ENCODE data around the gene TGFB3. TPM values are rescaled to one million over a fixed set of nuclear protein-coding genes. Genes with fewer than 3 reads are reported as not detected.

Gene TGFB3
- polyA plus RNA-seq, 1 donor from 2014 or later, result 1.3 TPM

DNA sequence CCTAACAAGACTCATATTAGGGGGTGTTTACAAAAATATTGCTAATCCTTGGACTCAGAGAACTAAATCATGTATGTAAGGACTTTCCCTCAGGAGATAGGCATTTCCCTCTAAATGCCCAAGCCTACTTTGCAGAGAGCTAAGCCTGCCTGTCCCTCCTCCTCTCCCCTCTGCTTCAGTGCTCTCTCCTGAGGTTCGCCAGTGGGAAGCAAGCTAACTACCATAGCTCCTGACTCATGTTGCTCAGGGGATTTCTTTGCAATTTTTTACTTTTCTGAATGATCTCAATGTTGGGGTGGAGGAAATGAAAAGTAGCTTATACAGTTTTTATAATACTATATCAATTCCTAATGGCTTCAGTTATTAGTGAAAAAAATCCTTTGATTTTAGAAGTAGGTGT is 33.4 kb upstream of the TGFB3 start:
- no peaks in the 10 kb centered on the region for H3F3A ChIP-seq (ENCODE audit: insufficient read depth, low read length, poor library complexity, severe bottlenecking)
- no peaks in the 10 kb centered on the region for H3K27me3 ChIP-seq (ENCODE audit: insufficient read depth, low read depth, low read length)
- H3K9me2 ChIP-seq (ENCODE audit: insufficient read depth, low read length), result no peaks in the 10 kb centered on the region
- no peak overlapping the region for H3K4me3 ChIP-seq (ENCODE audit: low read length)
- no peak overlapping the region for H2AFZ ChIP-seq (ENCODE audit: low read depth, low read length)
- H3K36me3 ChIP-seq (ENCODE audit: insufficient read depth, low read length), result peaks cover 11% of the 10 kb centered on the region
- peaks cover 3% of the 10 kb centered on the region for H3K79me2 ChIP-seq (replicated peaks; ENCODE audit: insufficient read depth, low read length)
- no peaks in the 10 kb centered on the region for H4K20me1 ChIP-seq (ENCODE audit: insufficient read depth)
- H3K27ac ChIP-seq (ENCODE audit: low read length), result no peak overlapping the region
- TF ChIP-seq CTCF (IDR thresholded peaks at IDR 0.05; ENCODE audit: poor library complexity, severe bottlenecking), result no peak
- no peak for TF ChIP-seq SMC3 (conservative IDR thresholded peaks at IDR 0.05; ENCODE audit: poor library complexity)
- no peak for TF ChIP-seq REST (IDR thresholded peaks at IDR 0.05; ENCODE audit: borderline replicate concordance)
- no peak for TF ChIP-seq POLR2AphosphoS5 (IDR thresholded peaks at IDR 0.05)
- TF ChIP-seq EP300 (conservative IDR thresholded peaks at IDR 0.05; ENCODE audit: poor library complexity, severe bottlenecking), result no peak
- TF ChIP-seq TAF1 (IDR thresholded peaks at IDR 0.05; ENCODE audit: low read depth), result no peak
- TF ChIP-seq EZH2 (IDR thresholded peaks at IDR 0.05; ENCODE audit: borderline replicate concordance, insufficient read depth, low read length, poor library complexity, severe bottlenecking), result no peak
- TF ChIP-seq MXI1 (conservative IDR thresholded peaks at IDR 0.05; ENCODE audit: poor library complexity, severe bottlenecking), result no peak
- TF ChIP-seq RAD21 (conservative IDR thresholded peaks at IDR 0.05), result no peak
- H3K9ac ChIP-seq (ENCODE audit: low read length), result no peak overlapping the region
- peaks cover 6% of the 10 kb centered on the region for H3K9me3 ChIP-seq (ENCODE audit: low read length)
- no peak overlapping the region for H3K4me2 ChIP-seq (ENCODE audit: low read length)

- Histone ChIP-seq H3K4me3 (ENCODE audit: low read length) (no peak overlapping the region), H3K36me3 (ENCODE audit: insufficient read depth, low read length) (peaks cover 3% of the 10 kb centered on the region), H2AFZ (ENCODE audit: low read depth, low read length) (no peak overlapping the region), H3K4me2 (ENCODE audit: low read length) (no peak overlapping the region), H3K9me2 (ENCODE audit: insufficient read depth, low read length) (no peaks in the 10 kb centered on the region), H3K79me2 (replicated peaks; ENCODE audit: insufficient read depth, low read length) (peaks cover 3% of the 10 kb centered on the region), H3F3A (ENCODE audit: insufficient read depth, low read length, poor library complexity, severe bottlenecking) (no peaks in the 10 kb centered on the region), H3K9me3 (ENCODE audit: low read length) (no peaks in the 10 kb centered on the region), H3K9ac (ENCODE audit: low read length) (no peak overlapping the region), H3K27ac (ENCODE audit: low read length) (no peak overlapping the region), H4K20me1 (ENCODE audit: insufficient read depth) (no peaks in the 10 kb centered on the region), H3K27me3 (ENCODE audit: insufficient read depth, low read depth, low read length) (no peaks in the 10 kb centered on the region)
- no peak for TF ChIP-seq EP300 (conservative IDR thresholded peaks at IDR 0.05; ENCODE audit: poor library complexity, severe bottlenecking)
- TF ChIP-seq RAD21 (conservative IDR thresholded peaks at IDR 0.05), result no peak
- TF ChIP-seq EZH2 (IDR thresholded peaks at IDR 0.05; ENCODE audit: borderline replicate concordance, insufficient read depth, low read length, poor library complexity, severe bottlenecking), result no peak
These were observed 30.6 kb upstream of the TGFB3 start for GRCh38 chr14:76012354-76012753.
